Activated B cell treated with CpG ODN at 0.5 μM for 24 hours (primary cell): ENCODE measurements around the gene MACROD1. TPM values are rescaled to one million over a fixed set of nuclear protein-coding genes. Genes with fewer than 3 reads are reported as not detected.

Experiments used
- ATAC-seq: fragments of 200-7000 bp; cut with Tn5 transposase; one replicate; pipeline ENCODE4 v1.10.0; 2021; ENCODE audit warnings: low read depth, mild to moderate bottlenecking, moderate library complexity
- CTCF ChIA-PET: fragments of 350-600 bp; sonication (Branson Sonifier 250); formaldehyde crosslinking; loops from one replicate; lab custom pipeline; 2021; ENCODE audit warnings: antibody characterized with exemption; lab: Charles Lee
- POLR2A ChIA-PET: fragments of 350-600 bp; sonication (Branson Sonifier 250); formaldehyde crosslinking; loops from one replicate; lab custom pipeline; 2021; ENCODE audit warnings: antibody characterized with exemption; lab: Charles Lee
- DNase-seq: peaks from one replicate; pipeline ENCODE4 v3.0.0; 2022
- H3K27ac Mint-ChIP-seq: one replicate; pipeline ENCODE4 v1.8.0; 2020; ENCODE audit warnings: mixed read lengths
- H3K27me3 Mint-ChIP-seq: one replicate; pipeline ENCODE4 v1.8.0; 2021; ENCODE audit warnings: mixed read lengths
- H3K36me3 Mint-ChIP-seq: one replicate; pipeline ENCODE4 v1.8.0; 2021; ENCODE audit warnings: low read depth, mixed read lengths
- H3K4me1 Mint-ChIP-seq: one replicate; pipeline ENCODE4 v1.8.0; 2021; ENCODE audit warnings: mixed read lengths
- H3K4me3 Mint-ChIP-seq: one replicate; pipeline ENCODE4 v1.8.0; 2020; ENCODE audit warnings: mild to moderate bottlenecking, mixed read lengths
- H3K9me3 Mint-ChIP-seq: one replicate; pipeline ENCODE4 v1.8.0; 2020; ENCODE audit warnings: mixed read lengths
- CTCF ChIP-seq: fragments of 200-600 bp; IDR thresholded peaks from one replicate; pipeline ENCODE4 v1.8.0; 2022; ENCODE audit warnings: antibody characterized with exemption, mild to moderate bottlenecking
- intact Hi-C: fragments of 100-400 bp; cut with micrococcal nuclease; formaldehyde crosslinking; loops from one replicate; pipeline ENCODE4 v1.15.1; 2024
- total RNA-seq: library from RNA; stranded (reverse); gene quantifications from 2 replicates; pipeline ENCODE4 v1.2.3, GENCODE V29; 2022

The MACROD1 gene
- total RNA-seq, 1 donor from 2014 or later: 4.5 TPM

- POLR2A ChIA-PET: no interaction called here
- ATAC-seq: no peak
- no peak for TF ChIP-seq CTCF
- Mint-ChIP-seq H3K27me3 (no peaks in the 10 kb centered on the region), H3K27ac (no peak overlapping the region), H3K4me3 (no peak overlapping the region), H3K4me1 (no peaks in the 10 kb centered on the region), H3K9me3 (no peaks in the 10 kb centered on the region), H3K36me3 (no peaks in the 10 kb centered on the region)
- CTCF ChIA-PET: no interaction called here
- intact Hi-C loops: no loop called here
- DNase-seq: no peak
Measured at GRCh38 chr11:64095273-64095817, 70.6 kb downstream of the MACROD1 start.

- no peak for TF ChIP-seq CTCF
- ChIA-PET CTCF (no interaction called here), POLR2A (no interaction called here)
- intact Hi-C loops: no loop called here
- H3K4me1 Mint-ChIP-seq: no peaks in the 10 kb centered on the region
- no peak overlapping the region for H3K4me3 Mint-ChIP-seq
- ATAC-seq (no peak), DNase-seq (no peak)
- no peaks in the 10 kb centered on the region for H3K9me3 Mint-ChIP-seq
- H3K36me3 Mint-ChIP-seq: no peaks in the 10 kb centered on the region
- H3K27ac Mint-ChIP-seq: no peak overlapping the region
- no peaks in the 10 kb centered on the region for H3K27me3 Mint-ChIP-seq
Measured at GRCh38 chr11:64094463-64095260, 71.3 kb downstream of the MACROD1 start.

DNA sequence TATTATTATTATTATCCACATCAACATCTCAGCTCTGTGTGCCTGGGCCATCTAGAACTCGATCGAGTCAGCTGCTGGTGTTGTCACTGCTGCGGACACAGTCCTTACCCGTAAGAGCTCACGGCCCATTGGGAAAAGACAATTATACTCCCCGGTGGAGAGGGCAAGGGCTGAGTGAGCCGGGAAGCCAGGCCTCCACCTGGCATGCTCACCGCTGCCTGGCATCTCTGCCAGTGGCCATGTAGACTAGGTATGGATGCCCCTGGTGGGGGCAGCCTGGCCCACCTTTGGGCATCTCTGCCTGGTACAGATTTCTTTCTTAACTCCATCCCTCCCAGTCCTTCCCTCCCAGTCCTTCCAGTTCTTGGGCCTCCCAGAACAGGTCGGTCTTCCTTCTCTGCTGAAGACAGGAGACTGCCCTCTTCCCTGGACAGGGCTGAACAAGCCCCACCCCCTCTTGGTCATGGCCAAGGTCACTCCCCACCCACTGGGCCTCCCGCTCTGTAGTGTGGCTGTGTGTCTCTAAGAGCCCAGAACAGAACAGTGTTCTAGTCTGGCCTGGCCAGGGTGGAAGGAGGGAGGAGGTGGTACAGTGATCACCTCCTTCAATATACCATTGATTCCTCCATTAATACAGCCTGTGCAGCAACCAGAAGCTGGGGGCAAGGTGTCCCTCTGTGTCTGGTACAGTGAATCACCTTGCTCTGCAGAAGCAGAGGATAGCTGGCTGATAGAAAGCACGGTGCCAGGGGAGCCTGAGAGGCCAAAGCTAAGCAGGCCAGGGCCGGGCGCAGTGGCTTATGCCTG, 72.5 kb downstream of the MACROD1 start:
- no peak overlapping the region for H3K27ac Mint-ChIP-seq
- peaks cover 3% of the 10 kb centered on the region for H3K27me3 Mint-ChIP-seq
- H3K36me3 Mint-ChIP-seq: no peaks in the 10 kb centered on the region
- ATAC-seq: no peak
- ChIA-PET CTCF (no interaction called here), POLR2A (no interaction called here)
- H3K4me1 Mint-ChIP-seq: no peaks in the 10 kb centered on the region
- intact Hi-C loops: no loop called here
- no peak overlapping the region for H3K4me3 Mint-ChIP-seq
- H3K9me3 Mint-ChIP-seq: no peaks in the 10 kb centered on the region
- TF ChIP-seq CTCF: no peak
- no peak for DNase-seq

GRCh38 chr11:64092761-64093136, 73.2 kb downstream of the MACROD1 start:
- no peak overlapping the region for H3K27ac Mint-ChIP-seq
- H3K27me3 Mint-ChIP-seq: peaks cover 3% of the 10 kb centered on the region
- TF ChIP-seq CTCF: no peak
- DNase-seq (no peak), ATAC-seq (no peak)
- intact Hi-C loops: no loop called here
- H3K36me3 Mint-ChIP-seq: no peaks in the 10 kb centered on the region
- H3K4me1 Mint-ChIP-seq: no peaks in the 10 kb centered on the region
- ChIA-PET CTCF (no interaction called here), POLR2A (no interaction called here)
- H3K4me3 Mint-ChIP-seq: no peak overlapping the region
- no peaks in the 10 kb centered on the region for H3K9me3 Mint-ChIP-seq

GRCh38 chr11:64092111-64092760, 73.7 kb downstream of the MACROD1 start:
- Mint-ChIP-seq H3K27me3 (peaks cover 3% of the 10 kb centered on the region), H3K4me3 (no peak overlapping the region), H3K4me1 (no peaks in the 10 kb centered on the region), H3K9me3 (no peaks in the 10 kb centered on the region), H3K27ac (no peak overlapping the region), H3K36me3 (no peaks in the 10 kb centered on the region)
- ATAC-seq: no peak
- ChIA-PET CTCF (no interaction called here), POLR2A (no interaction called here)
- TF ChIP-seq CTCF: no peak
- no peak for DNase-seq
- intact Hi-C loops: no loop called here
